ENCODE measurements around the gene CHMP4A.
A peak's percentile ranks its signal among the peaks of the same experiment; 100 is the strongest.

The CHMP4A gene

DNA sequence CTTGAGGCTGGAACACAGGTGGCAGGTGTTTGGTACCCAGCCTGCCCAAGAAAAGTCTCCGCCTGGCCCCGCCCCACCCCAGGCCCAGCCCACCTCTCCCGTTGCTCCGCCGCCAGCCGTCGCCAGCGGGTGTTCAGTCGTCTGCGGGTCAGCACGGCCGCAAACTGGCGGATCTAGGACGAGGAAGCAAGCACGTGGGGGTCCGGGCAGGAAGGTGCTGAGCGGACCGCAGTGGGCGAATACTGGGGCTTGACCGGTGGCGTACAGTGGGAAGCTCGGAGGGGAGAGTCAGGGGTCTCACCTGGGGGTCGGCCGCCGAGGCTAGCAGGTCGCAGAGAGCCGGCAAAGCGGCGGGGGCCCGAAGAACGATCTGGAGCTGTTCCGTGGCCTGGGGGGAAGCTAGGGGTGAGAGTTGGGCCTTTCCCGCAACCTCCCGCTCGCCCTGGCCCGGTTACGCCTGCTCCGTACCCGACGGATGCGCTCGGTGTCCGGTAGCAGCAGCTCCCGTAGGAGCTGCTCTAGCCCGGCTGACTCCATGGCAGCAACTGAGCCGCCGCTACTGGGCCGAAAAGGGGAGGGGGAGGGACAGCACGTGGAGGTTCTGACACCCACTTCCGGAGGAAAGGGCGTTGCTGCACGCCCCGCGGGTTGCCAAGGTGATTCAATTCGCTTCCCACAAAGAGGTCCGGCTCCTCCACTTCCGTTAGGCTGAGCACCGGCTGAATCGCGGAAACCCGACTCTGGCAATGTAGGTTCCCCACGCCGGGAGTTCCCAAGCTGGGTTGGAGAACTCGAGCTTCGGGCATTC is 24.8 kb downstream of the CHMP4A start, which contains the start of gene IPO4:
Gene IPO4 (minus strand): TSS at position 566 of the 808 bp plus-strand sequence. CDS start 29 bp downstream, at position 537.
- TF ChIP-seq TAF1 (IDR thresholded peaks at IDR 0.05; ENCODE audit: borderline replicate concordance, low read depth, low read length) (peak; percentile 82), POLR2AphosphoS5 (IDR thresholded peaks at IDR 0.05; ENCODE audit: low read depth, low read length) (peak; percentile 92), POLR2A (IDR thresholded peaks at IDR 0.05; ENCODE audit: low read depth, low read length) (peak; percentile 94)
- peak; percentile 81 for FAIRE-seq

DNA sequence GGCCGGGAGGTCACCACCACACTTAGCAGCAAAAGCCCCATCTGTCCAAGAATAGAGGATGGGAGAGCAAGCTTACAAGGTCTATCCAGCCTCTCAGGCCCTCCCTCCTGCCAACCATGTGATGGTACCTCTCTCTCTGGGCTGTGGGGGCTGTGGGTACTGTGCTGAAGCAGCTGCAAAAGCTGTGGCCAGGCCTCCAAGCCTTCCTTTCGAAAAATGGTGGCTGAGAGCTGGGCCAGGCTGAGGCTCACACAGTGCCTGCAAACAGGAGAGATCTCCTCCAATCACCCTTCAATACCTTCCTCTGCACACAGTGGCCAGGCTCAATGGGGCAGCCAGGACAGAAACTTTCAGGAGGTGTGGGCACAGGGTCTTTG is 25.8 kb downstream of the CHMP4A start:
- no peak for TF ChIP-seq POLR2A (IDR thresholded peaks at IDR 0.05; ENCODE audit: low read depth, low read length)
- no peak for TF ChIP-seq TAF1 (IDR thresholded peaks at IDR 0.05; ENCODE audit: borderline replicate concordance, low read depth, low read length)
- no peak for TF ChIP-seq POLR2AphosphoS5 (IDR thresholded peaks at IDR 0.05; ENCODE audit: low read depth, low read length)
- DNase-seq (ENCODE audit: insufficient read length) (no peak), FAIRE-seq (no peak)

More for the DNA sequence above, 24.8 kb downstream of the CHMP4A start, which contains the start of gene IPO4:
- DNase-seq (ENCODE audit: insufficient read length): peak; percentile 99

GRCh38 chr14:24186831-24187538 is 26.3 kb downstream of the CHMP4A start:
- FAIRE-seq: no peak
- no peak for DNase-seq (ENCODE audit: insufficient read length)
- TF ChIP-seq TAF1 (IDR thresholded peaks at IDR 0.05; ENCODE audit: borderline replicate concordance, low read depth, low read length) (no peak), POLR2A (IDR thresholded peaks at IDR 0.05; ENCODE audit: low read depth, low read length) (no peak), POLR2AphosphoS5 (IDR thresholded peaks at IDR 0.05; ENCODE audit: low read depth, low read length) (no peak)

GRCh38 chr14:24185741-24186140 is 27.5 kb downstream of the CHMP4A start:
- no peak for TF ChIP-seq POLR2A (IDR thresholded peaks at IDR 0.05; ENCODE audit: low read depth, low read length)
- FAIRE-seq: no peak
- DNase-seq (ENCODE audit: insufficient read length): no peak

DNA sequence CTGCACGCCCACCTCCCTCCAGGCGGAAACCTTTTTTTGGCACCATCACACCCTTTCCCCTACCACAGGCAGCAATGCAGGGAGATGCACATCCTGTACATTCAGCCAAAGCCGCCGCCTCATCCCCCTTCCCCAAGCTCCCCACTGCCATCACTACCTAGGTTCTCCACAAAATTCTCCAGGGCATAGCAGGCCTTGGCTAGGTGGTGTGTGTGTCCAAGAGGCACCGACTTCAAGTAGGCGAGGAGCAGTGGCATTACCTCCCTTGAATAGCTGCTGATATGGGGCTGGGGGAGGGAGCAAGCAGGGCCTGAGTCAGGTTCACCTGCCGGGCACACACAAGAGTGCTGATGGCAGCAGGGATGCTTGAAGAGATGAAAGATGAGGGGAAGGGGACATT is 28.3 kb downstream of the CHMP4A start:
- no peak for FAIRE-seq
- TF ChIP-seq POLR2A (IDR thresholded peaks at IDR 0.05; ENCODE audit: low read depth, low read length) (peak; percentile 37; the same call in 1 of the 2 replicates), POLR2AphosphoS5 (IDR thresholded peaks at IDR 0.05; ENCODE audit: low read depth, low read length) (no peak), TAF1 (IDR thresholded peaks at IDR 0.05; ENCODE audit: borderline replicate concordance, low read depth, low read length) (no peak)

DNA sequence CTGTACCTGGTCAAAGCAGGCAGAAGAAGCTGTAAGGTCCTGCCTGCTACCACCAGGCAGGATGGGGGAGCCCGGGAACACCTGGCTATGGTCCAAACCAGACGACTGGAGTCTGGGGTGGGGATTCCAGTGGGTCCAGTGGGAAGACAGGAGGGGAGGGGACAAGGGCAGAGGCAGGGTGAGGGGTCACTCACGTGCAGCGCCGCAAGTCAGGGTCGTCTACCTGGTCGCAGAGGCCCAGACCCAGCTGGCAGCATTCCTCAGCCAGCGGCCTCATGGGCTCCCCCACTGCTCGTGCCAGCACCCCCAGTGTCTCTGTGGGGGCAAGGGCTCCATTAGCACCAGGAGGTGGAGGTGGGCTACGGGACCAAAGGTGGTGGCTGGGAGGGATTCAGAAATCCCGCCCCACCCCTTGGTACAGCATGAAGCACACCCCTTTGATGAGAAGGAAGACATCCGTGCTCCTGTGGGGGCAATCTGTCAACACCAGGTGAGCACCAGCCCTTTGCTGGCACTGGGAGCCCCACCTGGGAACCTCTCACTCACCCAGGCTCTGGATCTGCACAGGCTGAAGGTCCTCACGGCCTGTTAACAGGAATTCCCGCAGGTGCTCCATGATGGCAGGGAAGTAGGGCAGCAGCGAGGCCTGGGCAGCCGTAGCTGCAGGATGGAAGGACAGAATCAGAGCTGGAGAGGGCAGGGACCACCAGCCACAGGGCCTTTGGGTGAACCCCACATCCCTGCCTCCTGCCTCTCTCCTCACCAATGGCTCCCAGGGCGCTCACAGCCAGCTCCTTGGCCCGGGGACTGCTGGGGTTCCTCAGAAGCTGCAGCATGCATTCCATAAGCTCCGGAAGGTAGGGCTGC is 29.0 kb downstream of the CHMP4A start:
- no peak for FAIRE-seq
- TF ChIP-seq POLR2A (IDR thresholded peaks at IDR 0.05; ENCODE audit: low read depth, low read length) (no peak), POLR2AphosphoS5 (IDR thresholded peaks at IDR 0.05; ENCODE audit: low read depth, low read length) (no peak), TAF1 (IDR thresholded peaks at IDR 0.05; ENCODE audit: borderline replicate concordance, low read depth, low read length) (no peak)

More for the DNA sequence above, 28.3 kb downstream of the CHMP4A start:
- no peak for DNase-seq (ENCODE audit: insufficient read length)

DNA sequence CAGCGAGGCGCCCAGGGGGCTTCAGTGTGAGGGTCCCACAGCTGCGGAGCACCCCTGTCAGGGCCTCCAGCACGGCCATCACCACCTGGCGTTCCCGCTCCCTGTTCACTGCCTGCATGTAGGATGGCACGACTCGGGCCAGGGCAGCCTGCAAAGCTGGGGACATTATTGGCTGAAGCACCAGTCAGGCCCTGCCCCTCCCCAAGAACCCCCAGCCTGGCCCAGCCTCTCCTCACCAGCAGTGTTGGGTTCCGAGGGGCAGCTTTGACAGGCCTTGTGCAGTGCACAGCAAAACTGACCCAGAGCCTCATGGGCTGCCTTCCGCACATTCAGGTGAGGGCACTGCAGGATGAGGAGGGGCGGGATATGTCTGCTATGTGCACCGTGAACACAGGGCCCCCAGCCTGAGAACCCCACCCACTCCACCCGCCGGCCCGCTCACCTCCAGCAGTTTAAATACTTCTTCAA is 30.2 kb downstream of the CHMP4A start:
- no peak for FAIRE-seq
- 0 out of 2 replicates have a peak, but pooled peaks have one; percentile 2 for TF ChIP-seq POLR2A (IDR thresholded peaks at IDR 0.05; ENCODE audit: low read depth, low read length)
- no peak for TF ChIP-seq TAF1 (IDR thresholded peaks at IDR 0.05; ENCODE audit: borderline replicate concordance, low read depth, low read length)

More for the DNA sequence above, 29.0 kb downstream of the CHMP4A start:
- DNase-seq (ENCODE audit: insufficient read length): no peak

GRCh38 chr14:24182110-24182882 is 31.0 kb downstream of the CHMP4A start:
- TF ChIP-seq POLR2A (IDR thresholded peaks at IDR 0.05; ENCODE audit: low read depth, low read length): 0 out of 2 replicates have a peak, but pooled peaks have one; percentile 17
- no peak for TF ChIP-seq TAF1 (IDR thresholded peaks at IDR 0.05; ENCODE audit: borderline replicate concordance, low read depth, low read length)
- TF ChIP-seq POLR2AphosphoS5 (IDR thresholded peaks at IDR 0.05; ENCODE audit: low read depth, low read length): 0 out of 2 replicates have a peak, but pooled peaks have one; percentile 40
- FAIRE-seq: no peak
- DNase-seq (ENCODE audit: insufficient read length): no peak

More for the DNA sequence above, 30.2 kb downstream of the CHMP4A start:
- DNase-seq (ENCODE audit: insufficient read length): no peak

DNA sequence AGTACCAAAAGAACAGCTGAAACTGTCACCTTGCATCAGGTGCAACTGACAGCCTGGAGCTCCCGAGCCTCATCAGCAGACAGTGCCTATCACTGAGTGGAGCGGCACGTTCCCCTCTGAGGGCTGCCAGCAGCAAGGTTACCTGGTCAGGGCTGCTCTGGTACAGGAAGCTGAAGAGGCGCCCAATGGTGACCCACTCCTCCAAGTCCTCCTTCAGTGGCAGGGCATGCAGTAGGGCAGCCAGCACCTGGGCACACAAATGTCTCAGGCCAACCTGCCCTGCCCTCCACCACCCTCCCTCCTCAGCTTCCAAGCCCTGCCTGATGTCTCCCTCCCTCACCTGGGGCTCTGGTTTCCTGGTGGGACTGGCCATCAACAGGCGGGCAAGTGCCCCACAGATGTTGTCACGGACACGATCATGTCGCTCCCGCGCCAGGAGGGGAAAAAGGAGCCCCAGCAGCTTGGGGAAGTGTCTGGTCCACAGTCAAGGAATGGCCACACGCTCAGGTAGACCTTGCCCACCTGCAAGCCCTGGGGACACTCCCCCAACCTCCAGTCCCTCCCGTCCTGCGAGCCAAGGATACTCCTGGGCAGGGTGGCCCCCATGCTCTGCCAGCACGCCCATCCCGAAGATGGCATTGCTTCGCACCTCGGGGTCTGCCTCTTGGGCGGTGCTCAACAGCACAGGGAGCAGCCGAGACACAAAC is 31.8 kb downstream of the CHMP4A start:
- TF ChIP-seq TAF1 (IDR thresholded peaks at IDR 0.05; ENCODE audit: borderline replicate concordance, low read depth, low read length) (no peak), POLR2A (IDR thresholded peaks at IDR 0.05; ENCODE audit: low read depth, low read length) (peak; percentile 64), POLR2AphosphoS5 (IDR thresholded peaks at IDR 0.05; ENCODE audit: low read depth, low read length) (peak; percentile 63; the same call in 1 of the 2 replicates)
- no peak for DNase-seq (ENCODE audit: insufficient read length)
- no peak for FAIRE-seq

Measured in GM12892 (cell line).